IPS-20b (cell line): ENCODE data around the gene SOBP.

Experiments used
- H3K27ac ChIP-seq: one replicate; pipeline ENCODE4 v1.5.1; 2013; ENCODE audit warnings: low read length
- H3K27me3 ChIP-seq: 2 replicates; pipeline ENCODE4 v1.6.1; 2013; ENCODE audit warnings: mild to moderate bottlenecking, low read length, inconsistent platforms; ENCODE audit not compliant: insufficient read depth
- H3K36me3 ChIP-seq: 2 replicates; pipeline ENCODE4 v1.6.1; 2013; ENCODE audit warnings: low read depth, mild to moderate bottlenecking, inconsistent platforms, low read length, moderate library complexity; ENCODE audit not compliant: insufficient read depth
- H3K4me1 ChIP-seq: 2 replicates; pipeline ENCODE4 v1.6.1; 2013; ENCODE audit warnings: mild to moderate bottlenecking, control low read depth, inconsistent platforms, low read length, moderate library complexity; ENCODE audit not compliant: insufficient read depth
- H3K4me3 ChIP-seq: 2 replicates; pipeline ENCODE4 v1.5.1; 2013; ENCODE audit warnings: mild to moderate bottlenecking, low read length, inconsistent platforms
- H3K9ac ChIP-seq: 2 replicates; pipeline ENCODE4 v1.6.1; 2013; ENCODE audit warnings: low read depth, mild to moderate bottlenecking, inconsistent platforms, low read length, moderate library complexity
- H3K9me3 ChIP-seq: 2 replicates; pipeline ENCODE4 v1.6.1; 2013; ENCODE audit warnings: mild to moderate bottlenecking, low read depth, low read length, inconsistent platforms; ENCODE audit not compliant: insufficient read depth

The SOBP gene

GRCh38 chr6:107533415-107534059, 43.6 kb downstream of the SOBP start:
- H3K36me3 ChIP-seq, result no peaks in the 10 kb centered on the region
- H3K9me3 ChIP-seq, result no peaks in the 10 kb centered on the region
- no peak overlapping the region for H3K27ac ChIP-seq
- H3K27me3 ChIP-seq, result no peaks in the 10 kb centered on the region
- peaks cover 35% of the 10 kb centered on the region for H3K4me1 ChIP-seq
- no peak overlapping the region for H3K9ac ChIP-seq
- H3K4me3 ChIP-seq, result no peak overlapping the region

- no peak overlapping the region for H3K9ac ChIP-seq
- no peaks in the 10 kb centered on the region for H3K36me3 ChIP-seq
- H3K27ac ChIP-seq, result no peak overlapping the region
- peaks cover 39% of the 10 kb centered on the region for H3K4me1 ChIP-seq
- H3K9me3 ChIP-seq, result no peaks in the 10 kb centered on the region
- peak overlapping the region; percentile 22; the same call in 1 of the 2 replicates for H3K4me3 ChIP-seq
- H3K27me3 ChIP-seq, result no peaks in the 10 kb centered on the region
These were observed 44.7 kb downstream of the SOBP start for GRCh38 chr6:107534571-107535141.

DNA sequence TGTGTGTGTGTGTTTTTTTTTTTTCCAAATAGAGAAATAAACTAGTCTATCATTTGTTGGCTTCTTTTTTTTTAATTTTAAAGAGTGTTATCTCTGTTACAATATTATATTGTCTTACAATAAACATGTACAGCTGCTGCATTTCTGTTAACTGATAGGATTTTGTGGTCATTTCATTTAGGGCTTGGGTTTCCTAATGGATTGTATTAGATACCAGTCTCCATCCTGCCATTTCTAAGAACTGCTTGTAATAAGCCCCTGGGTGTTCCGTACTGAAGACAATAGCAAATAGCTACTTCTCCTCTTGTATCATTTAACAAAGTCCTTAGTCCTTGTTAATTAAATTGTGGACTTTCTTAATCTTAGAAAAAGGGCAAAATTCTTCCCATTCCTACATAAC, 45.7 kb downstream of the SOBP start:
- H3K27ac ChIP-seq, result no peak overlapping the region
- peaks cover 39% of the 10 kb centered on the region for H3K4me1 ChIP-seq
- H3K9me3 ChIP-seq, result no peaks in the 10 kb centered on the region
- no peaks in the 10 kb centered on the region for H3K27me3 ChIP-seq
- H3K4me3 ChIP-seq, result no peak overlapping the region
- no peaks in the 10 kb centered on the region for H3K36me3 ChIP-seq
- no peak overlapping the region for H3K9ac ChIP-seq

GRCh38 chr6:107536180-107536961, 46.5 kb downstream of the SOBP start:
- Histone ChIP-seq H3K4me3 (no peak overlapping the region), H3K27ac (no peak overlapping the region), H3K36me3 (no peaks in the 10 kb centered on the region), H3K9ac (no peak overlapping the region), H3K9me3 (no peaks in the 10 kb centered on the region), H3K4me1 (peaks cover 39% of the 10 kb centered on the region), H3K27me3 (no peaks in the 10 kb centered on the region)

GRCh38 chr6:107537559-107537958, 47.6 kb downstream of the SOBP start:
- H3K36me3 ChIP-seq, result no peaks in the 10 kb centered on the region
- H3K4me3 ChIP-seq, result no peak overlapping the region
- no peaks in the 10 kb centered on the region for H3K9me3 ChIP-seq
- no peak overlapping the region for H3K27ac ChIP-seq
- no peak overlapping the region for H3K9ac ChIP-seq
- H3K27me3 ChIP-seq, result no peaks in the 10 kb centered on the region
- H3K4me1 ChIP-seq, result peaks cover 39% of the 10 kb centered on the region

GRCh38 chr6:107538856-107539387, 49.0 kb downstream of the SOBP start:
- H3K27me3 ChIP-seq, result no peaks in the 10 kb centered on the region
- no peak overlapping the region for H3K9ac ChIP-seq
- H3K4me1 ChIP-seq, result peaks cover 33% of the 10 kb centered on the region
- H3K36me3 ChIP-seq, result no peaks in the 10 kb centered on the region
- H3K9me3 ChIP-seq, result no peaks in the 10 kb centered on the region
- no peak overlapping the region for H3K27ac ChIP-seq
- H3K4me3 ChIP-seq, result no peak overlapping the region

- H3K4me3 ChIP-seq, result no peak overlapping the region
- peaks cover 28% of the 10 kb centered on the region for H3K4me1 ChIP-seq
- no peaks in the 10 kb centered on the region for H3K9me3 ChIP-seq
These were observed 49.5 kb downstream of the SOBP start for GRCh38 chr6:107539409-107539808.

DNA sequence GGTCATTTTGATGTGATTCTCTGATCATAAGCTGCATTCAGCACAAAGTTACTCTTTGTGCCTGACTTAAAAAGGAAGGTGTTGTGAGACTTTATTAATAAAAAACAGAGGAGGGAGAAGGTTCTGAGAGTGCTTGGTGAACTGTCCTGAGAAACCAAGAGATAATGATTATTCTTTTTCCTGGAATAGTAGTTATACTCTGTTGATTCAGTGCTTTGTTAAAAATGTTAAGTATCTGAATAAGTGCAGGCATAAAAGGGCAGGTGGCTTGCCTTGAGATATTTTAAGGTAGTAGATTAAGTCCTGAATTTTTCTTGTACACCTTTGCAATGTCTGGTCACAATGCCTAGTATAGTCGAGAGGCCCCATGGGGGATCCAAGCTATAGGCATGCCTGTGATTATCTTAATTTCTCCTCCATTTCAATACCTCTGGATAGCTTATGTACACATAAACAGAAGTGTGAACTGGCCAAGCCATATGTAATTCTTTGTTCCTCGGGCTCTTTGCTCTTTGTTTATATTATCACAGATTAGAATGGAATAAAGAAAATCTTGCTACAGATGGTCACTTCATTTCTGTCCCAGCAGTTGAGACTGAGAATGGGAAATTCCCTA, 50.0 kb downstream of the SOBP start:
- Histone ChIP-seq H3K4me1 (peaks cover 24% of the 10 kb centered on the region; the same call in 1 of the 2 replicates), H3K36me3 (no peaks in the 10 kb centered on the region), H3K27ac (no peak overlapping the region), H3K27me3 (no peaks in the 10 kb centered on the region), H3K9ac (peak overlapping the region; percentile 1; the same call in 1 of the 2 replicates), H3K9me3 (no peaks in the 10 kb centered on the region), H3K4me3 (no peak overlapping the region)

More at GRCh38 chr6:107539409-107539808, 49.5 kb downstream of the SOBP start:
- H3K27me3 ChIP-seq, result no peaks in the 10 kb centered on the region
- no peaks in the 10 kb centered on the region for H3K36me3 ChIP-seq
- peak overlapping the region; percentile 1; the same call in 1 of the 2 replicates for H3K9ac ChIP-seq
- no peak overlapping the region for H3K27ac ChIP-seq

- Histone ChIP-seq H3K27ac (no peak overlapping the region), H3K4me3 (no peak overlapping the region)
These were observed 50.5 kb downstream of the SOBP start for GRCh38 chr6:107540465-107540857.

DNA sequence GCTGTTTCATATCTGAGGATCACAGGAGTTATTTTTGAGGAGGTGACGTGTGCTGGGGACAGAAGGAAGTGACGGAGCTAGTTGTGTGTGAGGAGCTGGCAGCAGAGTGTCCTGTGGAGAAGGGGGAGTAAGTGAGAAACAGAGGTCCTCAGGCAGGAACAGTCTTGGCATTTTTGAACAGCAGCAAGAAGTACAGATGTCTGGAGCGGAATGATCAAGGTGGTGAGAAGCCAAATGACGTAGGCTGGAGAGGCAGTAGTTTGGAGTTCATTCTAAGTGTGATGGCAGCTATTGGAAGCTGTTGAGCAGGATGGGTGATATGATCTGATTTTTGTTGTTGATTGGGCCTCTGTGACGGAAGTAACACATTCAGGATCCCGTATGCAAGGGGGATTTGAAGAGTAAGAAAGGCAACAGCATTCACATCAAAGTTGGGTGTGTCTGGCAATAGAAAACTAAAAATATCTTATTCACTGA, 52.3 kb downstream of the SOBP start:
- Histone ChIP-seq H3K4me1 (peaks cover 9% of the 10 kb centered on the region; the same call in 1 of the 2 replicates), H3K4me3 (no peak overlapping the region), H3K36me3 (no peaks in the 10 kb centered on the region), H3K9me3 (no peaks in the 10 kb centered on the region), H3K9ac (no peak overlapping the region), H3K27ac (no peak overlapping the region), H3K27me3 (no peaks in the 10 kb centered on the region)

More at GRCh38 chr6:107540465-107540857, 50.5 kb downstream of the SOBP start:
- Histone ChIP-seq H3K9ac (no peak overlapping the region), H3K9me3 (no peaks in the 10 kb centered on the region), H3K4me1 (peaks cover 22% of the 10 kb centered on the region; the same call in 1 of the 2 replicates), H3K36me3 (no peaks in the 10 kb centered on the region), H3K27me3 (no peaks in the 10 kb centered on the region)

DNA sequence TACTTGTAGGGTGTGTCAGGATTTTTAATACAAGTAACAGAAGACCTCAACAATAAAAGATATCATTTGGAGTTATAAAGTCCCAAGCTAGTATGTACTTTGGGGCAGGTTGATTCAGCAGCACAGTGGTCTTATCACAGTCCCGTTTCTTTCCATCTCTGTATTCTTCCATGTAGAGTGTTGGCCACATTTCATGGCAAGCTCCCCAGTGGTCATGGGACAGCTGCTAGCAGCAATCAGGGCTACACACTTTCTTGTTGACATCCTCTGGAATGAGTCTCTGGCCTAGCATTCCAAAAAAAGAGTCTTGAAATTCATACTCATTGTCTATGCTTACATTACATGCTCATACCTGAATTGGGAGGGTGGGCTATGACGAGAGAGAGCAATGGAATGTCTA, 53.2 kb downstream of the SOBP start:
- H3K9me3 ChIP-seq, result no peaks in the 10 kb centered on the region
- H3K4me1 ChIP-seq, result peaks cover 9% of the 10 kb centered on the region; the same call in 1 of the 2 replicates
- H3K27ac ChIP-seq, result no peak overlapping the region
- H3K27me3 ChIP-seq, result no peaks in the 10 kb centered on the region
- no peak overlapping the region for H3K4me3 ChIP-seq
- no peak overlapping the region for H3K9ac ChIP-seq
- no peaks in the 10 kb centered on the region for H3K36me3 ChIP-seq
